ENCODE data around the gene ARAP2. TPM values are rescaled to one million over a fixed set of nuclear protein-coding genes. Genes with fewer than 3 reads are reported as not detected.

ARAP2 gene
- total RNA-seq, 1 donor from 2014 or later = 0.93 TPM

DNA sequence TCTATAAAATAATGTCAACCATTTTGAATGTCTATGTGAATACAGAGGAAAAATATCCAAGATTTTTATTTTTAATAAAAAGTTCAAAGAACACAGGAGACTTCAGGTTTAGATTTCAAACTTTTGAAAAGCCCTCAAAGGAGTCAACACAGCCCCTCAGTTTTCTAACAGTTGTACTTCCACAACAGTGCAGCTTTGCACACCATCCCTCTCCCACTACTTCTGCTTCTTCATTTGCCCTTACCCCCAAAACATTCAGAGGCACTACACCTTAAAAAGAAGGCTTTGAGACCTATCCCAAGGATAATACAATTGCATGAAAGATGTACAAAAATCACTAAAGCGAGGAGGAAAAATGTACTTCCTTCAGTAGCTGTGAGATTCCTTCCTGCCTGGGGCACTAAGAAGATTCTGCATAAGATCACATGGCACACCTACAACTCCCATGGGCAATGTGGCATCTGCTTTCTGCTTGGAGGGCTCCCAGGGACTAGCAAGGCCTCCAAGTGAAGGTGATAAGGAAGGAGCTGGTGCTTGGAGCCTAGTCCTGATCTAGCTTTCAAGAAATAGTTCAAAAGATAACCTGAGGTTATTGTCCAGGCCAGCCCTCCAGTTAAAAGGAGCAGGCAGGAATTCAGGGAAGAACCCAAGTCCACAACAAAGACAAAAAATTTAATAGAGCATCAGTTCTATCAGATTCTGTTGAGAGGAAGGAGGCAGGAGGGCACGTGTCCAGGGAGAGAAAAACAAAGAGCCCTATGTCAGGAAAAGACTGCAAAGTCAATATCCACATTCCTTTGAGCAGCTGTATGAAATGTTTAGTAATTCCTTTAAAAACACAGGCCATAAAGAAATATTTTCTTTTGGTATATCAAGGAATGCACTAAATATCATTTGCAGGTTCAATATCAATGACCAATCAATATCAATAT is 19.1 kb downstream of the ARAP2 start:
- DNase-seq (ENCODE audit: low read depth, low spot score) = no peak
- no peaks in the 10 kb centered on the region for H3K9me3 Mint-ChIP-seq
- no peak overlapping the region for H3K4me3 Mint-ChIP-seq
- no peaks in the 10 kb centered on the region for H3K36me3 Mint-ChIP-seq (ENCODE audit: low read depth)
- TF ChIP-seq, protein P1, sequence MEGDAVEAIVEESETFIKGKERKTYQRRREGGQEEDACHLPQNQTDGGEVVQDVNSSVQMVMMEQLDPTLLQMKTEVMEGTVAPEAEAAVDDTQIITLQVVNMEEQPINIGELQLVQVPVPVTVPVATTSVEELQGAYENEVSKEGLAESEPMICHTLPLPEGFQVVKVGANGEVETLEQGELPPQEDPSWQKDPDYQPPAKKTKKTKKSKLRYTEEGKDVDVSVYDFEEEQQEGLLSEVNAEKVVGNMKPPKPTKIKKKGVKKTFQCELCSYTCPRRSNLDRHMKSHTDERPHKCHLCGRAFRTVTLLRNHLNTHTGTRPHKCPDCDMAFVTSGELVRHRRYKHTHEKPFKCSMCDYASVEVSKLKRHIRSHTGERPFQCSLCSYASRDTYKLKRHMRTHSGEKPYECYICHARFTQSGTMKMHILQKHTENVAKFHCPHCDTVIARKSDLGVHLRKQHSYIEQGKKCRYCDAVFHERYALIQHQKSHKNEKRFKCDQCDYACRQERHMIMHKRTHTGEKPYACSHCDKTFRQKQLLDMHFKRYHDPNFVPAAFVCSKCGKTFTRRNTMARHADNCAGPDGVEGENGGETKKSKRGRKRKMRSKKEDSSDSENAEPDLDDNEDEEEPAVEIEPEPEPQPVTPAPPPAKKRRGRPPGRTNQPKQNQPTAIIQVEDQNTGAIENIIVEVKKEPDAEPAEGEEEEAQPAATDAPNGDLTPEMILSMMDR (conservative IDR thresholded peaks at IDR 0.05) = no peak
- no peaks in the 10 kb centered on the region for H3K27me3 Mint-ChIP-seq (ENCODE audit: low read depth)
- peaks cover 11% of the 10 kb centered on the region for H3K4me1 Mint-ChIP-seq
- H3K27ac Mint-ChIP-seq (ENCODE audit: unreplicated experiment) = peak overlapping the region; percentile 77

DNA sequence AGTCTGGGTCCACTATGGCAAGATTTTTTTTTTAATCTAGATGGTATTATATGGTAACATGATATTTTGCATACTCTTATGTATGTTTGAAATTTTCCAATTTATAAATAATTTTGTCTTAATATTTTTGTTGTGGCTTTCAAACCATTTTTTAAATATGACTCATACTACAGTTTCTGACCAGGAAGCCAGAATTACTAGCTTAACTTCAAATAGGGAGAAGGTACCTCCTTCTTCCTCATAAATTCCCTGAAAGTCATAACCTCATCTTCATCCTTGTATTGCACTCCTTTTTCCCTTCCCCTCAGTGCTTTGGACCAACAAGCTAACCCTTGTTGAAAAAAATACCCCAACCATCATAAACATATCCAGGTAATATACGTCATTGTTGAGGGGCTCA is 21.6 kb downstream of the ARAP2 start:
- no peak overlapping the region for H3K27ac Mint-ChIP-seq (ENCODE audit: unreplicated experiment)

DNA sequence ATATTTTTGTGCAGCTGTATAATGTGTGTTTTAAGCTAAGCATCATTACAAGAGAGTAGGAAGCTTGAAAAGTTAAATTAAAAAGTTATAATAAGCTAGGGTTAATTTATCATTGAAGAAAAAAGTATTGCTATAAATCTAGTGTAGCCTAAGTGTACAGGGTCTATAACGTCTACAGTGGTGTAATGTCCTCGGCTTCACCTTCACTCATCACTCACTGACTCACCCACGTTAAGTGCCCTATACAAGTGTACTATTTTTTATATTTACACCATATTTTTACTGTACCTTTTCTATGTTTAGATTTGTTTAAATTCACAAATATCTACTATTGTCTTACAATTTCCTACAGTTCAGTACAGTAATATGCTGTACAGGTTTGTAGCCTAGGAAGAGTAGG is 23.5 kb downstream of the ARAP2 start:
- peaks cover 10% of the 10 kb centered on the region for H3K4me1 Mint-ChIP-seq
- no peaks in the 10 kb centered on the region for H3K27me3 Mint-ChIP-seq (ENCODE audit: low read depth)
- H3K27ac Mint-ChIP-seq (ENCODE audit: unreplicated experiment) = no peak overlapping the region
- no peaks in the 10 kb centered on the region for H3K36me3 Mint-ChIP-seq (ENCODE audit: low read depth)
- TF ChIP-seq, protein P1 (conservative IDR thresholded peaks at IDR 0.05) = no peak
- DNase-seq (ENCODE audit: low read depth, low spot score) = no peak
- H3K4me3 Mint-ChIP-seq = no peak overlapping the region
- no peaks in the 10 kb centered on the region for H3K9me3 Mint-ChIP-seq

More for the DNA sequence above, 21.6 kb downstream of the ARAP2 start:
- no peak for DNase-seq (ENCODE audit: low read depth, low spot score)
- no peaks in the 10 kb centered on the region for H3K9me3 Mint-ChIP-seq
- H3K4me3 Mint-ChIP-seq = no peak overlapping the region
- no peaks in the 10 kb centered on the region for H3K27me3 Mint-ChIP-seq (ENCODE audit: low read depth)
- peaks cover 11% of the 10 kb centered on the region for H3K4me1 Mint-ChIP-seq
- no peaks in the 10 kb centered on the region for H3K36me3 Mint-ChIP-seq (ENCODE audit: low read depth)
- TF ChIP-seq, protein P1 (conservative IDR thresholded peaks at IDR 0.05) = no peak

DNA sequence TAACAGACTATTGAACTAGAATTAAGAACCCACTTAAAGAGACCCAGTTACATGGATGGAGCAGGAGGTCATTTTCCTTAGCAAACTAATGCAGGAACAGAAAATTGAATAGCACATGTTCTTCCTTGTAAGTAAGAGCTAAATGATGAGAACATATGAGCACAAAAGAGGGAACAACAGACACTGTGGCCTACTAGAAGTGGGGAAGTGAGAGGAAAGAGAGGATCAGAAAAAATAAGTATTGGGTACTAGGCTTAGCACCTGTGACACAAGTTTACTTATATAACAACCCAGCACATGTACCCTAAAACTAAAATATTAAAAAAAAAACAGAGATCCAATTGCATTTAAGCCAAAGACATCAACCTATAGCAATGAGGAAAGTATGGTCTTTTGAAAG is 26.2 kb downstream of the ARAP2 start:
- Mint-ChIP-seq H3K36me3 (ENCODE audit: low read depth) (no peaks in the 10 kb centered on the region), H3K27ac (ENCODE audit: unreplicated experiment) (no peak overlapping the region), H3K4me3 (no peak overlapping the region), H3K9me3 (no peaks in the 10 kb centered on the region), H3K4me1 (peaks cover 20% of the 10 kb centered on the region), H3K27me3 (ENCODE audit: low read depth) (no peaks in the 10 kb centered on the region)
- no peak for DNase-seq (ENCODE audit: low read depth, low spot score)
- TF ChIP-seq, protein P1 (conservative IDR thresholded peaks at IDR 0.05) = no peak

DNA sequence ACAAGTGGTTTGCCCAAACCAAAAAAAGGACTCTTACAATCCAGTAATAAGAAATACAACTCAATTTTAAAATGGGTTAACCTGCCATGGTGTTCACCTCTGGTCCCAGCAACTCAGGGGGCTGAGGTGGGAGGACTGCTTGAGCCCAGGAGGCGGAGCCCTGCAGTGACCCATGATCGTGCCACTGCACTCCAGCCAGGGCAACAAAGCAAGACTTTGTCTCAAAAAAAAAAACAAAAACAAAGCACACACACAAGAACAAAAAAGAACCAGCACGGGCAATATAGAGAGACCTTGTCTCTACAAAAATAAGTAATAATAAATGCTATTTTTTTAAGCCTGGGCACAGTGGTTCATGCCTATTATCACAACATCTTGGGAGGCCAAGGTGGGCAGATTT is 28.7 kb downstream of the ARAP2 start:
- Mint-ChIP-seq H3K9me3 (no peaks in the 10 kb centered on the region), H3K27ac (ENCODE audit: unreplicated experiment) (no peak overlapping the region), H3K36me3 (ENCODE audit: low read depth) (no peaks in the 10 kb centered on the region), H3K4me1 (peaks cover 23% of the 10 kb centered on the region), H3K4me3 (no peak overlapping the region), H3K27me3 (ENCODE audit: low read depth) (no peaks in the 10 kb centered on the region)
- TF ChIP-seq, protein P1 (conservative IDR thresholded peaks at IDR 0.05) = no peak
- DNase-seq (ENCODE audit: low read depth, low spot score) = no peak
